PC-9 (cell line): ENCODE results near the gene ELMO1. TPM values are rescaled to one million over a fixed set of nuclear protein-coding genes. Genes with fewer than 3 reads are reported as not detected.
A peak's percentile ranks its signal among the peaks of the same experiment; 100 is the strongest.

Source experiments
- BruUV-seq: library from RNA; stranded (reverse); fragments of 400-500 nt; replicated peaks from 2 replicates; lab custom pipeline; 2021; lab: Mats Ljungman, UMichigan
- CTCF ChIA-PET: fragments of 300-600 bp; sonication (Branson Sonifier 250); formaldehyde crosslinking; loops from one replicate; lab custom pipeline; 2022; ENCODE audit warnings: antibody characterized with exemption; lab: Charles Lee
- POLR2A ChIA-PET: fragments of 300-600 bp; sonication (Branson Sonifier 250); formaldehyde crosslinking; loops from one replicate; lab custom pipeline; 2022; ENCODE audit warnings: antibody characterized with exemption; ENCODE audit not compliant: unreplicated experiment; lab: Charles Lee
- DNase-seq, 2 experiments: peaks; one replicate each; pipeline versions ENCODE4 v3.0.0 to v3.0.0-alpha.2; 2015 to 2022; ENCODE audit warnings: mixed read lengths in 1 of 2
- H2AFZ ChIP-seq: fragments of 200-600 bp; sonication (generic); 2 replicates; pipeline ENCODE4 v1.8.1; 2017; ENCODE audit warnings: antibody characterized with exemption
- H3F3A ChIP-seq: fragments of 200-600 bp; sonication (generic); 2 replicates; pipeline ENCODE4 v1.8.1; 2017; ENCODE audit warnings: antibody characterized with exemption, mild to moderate bottlenecking, low read depth; ENCODE audit not compliant: insufficient read depth
- H3K27ac ChIP-seq: fragments of 200-600 bp; sonication (generic); 2 replicates; pipeline ENCODE4 v1.6.1; 2016; ENCODE audit warnings: mixed run types
- H3K27me3 ChIP-seq: fragments of 200-600 bp; sonication (generic); 2 replicates; pipeline ENCODE4 v1.6.1; 2016; ENCODE audit warnings: low read depth, mixed run types; ENCODE audit not compliant: insufficient read depth
- H3K36me3 ChIP-seq: fragments of 200-600 bp; sonication (generic); 2 replicates; pipeline ENCODE4 v1.6.1; 2016; ENCODE audit warnings: low read depth, mixed run types
- H3K4me1 ChIP-seq: fragments of 200-600 bp; sonication (generic); replicated peaks from 2 replicates; pipeline ENCODE4 v1.6.1; 2016; ENCODE audit warnings: mixed run types; ENCODE audit not compliant: insufficient read depth
- H3K4me2 ChIP-seq: fragments of 200-600 bp; sonication (generic); 2 replicates; pipeline ENCODE4 v1.6.1; 2017; ENCODE audit warnings: mixed run types
- H3K4me3 ChIP-seq: fragments of 200-600 bp; sonication (generic); 2 replicates; pipeline ENCODE4 v1.6.1; 2016; ENCODE audit warnings: mixed run types
- H3K79me2 ChIP-seq: fragments of 200-600 bp; sonication (generic); 2 replicates; pipeline ENCODE4 v1.6.1; 2017; ENCODE audit warnings: low read depth, mixed run types
- H3K9me2 ChIP-seq: fragments of 200-600 bp; sonication (generic); 2 replicates; pipeline ENCODE4 v1.8.1; 2017; ENCODE audit warnings: mild to moderate bottlenecking; ENCODE audit not compliant: insufficient read depth
- H3K9me3 ChIP-seq: fragments of 200-600 bp; sonication (generic); 2 replicates; pipeline ENCODE4 v1.8.1; 2016; ENCODE audit warnings: low read depth; ENCODE audit not compliant: insufficient read depth
- H4K20me1 ChIP-seq: fragments of 200-600 bp; sonication (generic); 2 replicates; pipeline ENCODE4 v1.8.1; 2017; ENCODE audit not compliant: insufficient read depth
- CTCF ChIP-seq: fragments of 200-600 bp; sonication (generic); conservative IDR thresholded peaks from 2 replicates; pipeline ENCODE4 v1.6.1; 2017; ENCODE audit warnings: mixed run types, antibody characterized with exemption, mild to moderate bottlenecking, moderate library complexity
- EZH2 ChIP-seq: fragments of 200-600 bp; sonication (generic); IDR thresholded peaks from 2 replicates; pipeline ENCODE4 v1.8.0; 2017; ENCODE audit warnings: antibody characterized with exemption, low read depth
- intact Hi-C: fragments of 100-400 bp; cut with micrococcal nuclease; formaldehyde crosslinking; loops from one replicate; pipeline ENCODE4 v1.10.0; 2022; ENCODE audit not compliant: unreplicated experiment
- total RNA-seq: library from RNA; stranded (reverse); gene quantifications from 2 replicates; pipeline ENCODE4 v1.2.3, GENCODE V29; 2021

The ELMO1 gene
- total RNA-seq, 1 experiment from 2014 or later = 4.8 TPM

- ChIA-PET CTCF (no interaction called here), POLR2A (no interaction called here)
- H3K79me2 ChIP-seq = no peaks in the 10 kb centered on the region
- no peaks in the 10 kb centered on the region for H3F3A ChIP-seq
- H3K9me2 ChIP-seq = no peaks in the 10 kb centered on the region
- H3K4me2 ChIP-seq = no peak overlapping the region
- no peak overlapping the region for H3K27ac ChIP-seq
- H3K36me3 ChIP-seq = no peaks in the 10 kb centered on the region
- H2AFZ ChIP-seq = no peak overlapping the region
- no peaks in the 10 kb centered on the region for H4K20me1 ChIP-seq
- H3K4me1 ChIP-seq = no peaks in the 10 kb centered on the region
- no peak for DNase-seq
- no TSS peak for BruUV-seq
- TF ChIP-seq CTCF (no peak), EZH2 (no peak)
- H3K27me3 ChIP-seq = no peaks in the 10 kb centered on the region; the same call in 1 of the 2 replicates
- H3K9me3 ChIP-seq = no peaks in the 10 kb centered on the region
- intact Hi-C loops = no loop called here
- no peak overlapping the region for H3K4me3 ChIP-seq
Measured at GRCh38 chr7:37304921-37305320, 143.7 kb downstream of the ELMO1 start.

GRCh38 chr7:37297546-37297945, 151.1 kb downstream of the ELMO1 start:
- Histone ChIP-seq H3K4me2 (no peak overlapping the region), H3K79me2 (no peaks in the 10 kb centered on the region), H4K20me1 (no peaks in the 10 kb centered on the region), H3K9me3 (no peaks in the 10 kb centered on the region; the same call in 1 of the 2 replicates), H3K36me3 (no peaks in the 10 kb centered on the region), H3K9me2 (no peaks in the 10 kb centered on the region), H2AFZ (no peak overlapping the region), H3K27me3 (no peaks in the 10 kb centered on the region; the same call in 1 of the 2 replicates), H3K4me3 (no peak overlapping the region), H3F3A (no peaks in the 10 kb centered on the region), H3K27ac (no peak overlapping the region), H3K4me1 (no peaks in the 10 kb centered on the region)
- no peak for TF ChIP-seq CTCF
- no peak for TF ChIP-seq EZH2
- intact Hi-C loops = no loop called here
- ChIA-PET CTCF (no interaction called here), POLR2A (no interaction called here)
- DNase-seq = peak in 1 of 2 experiments; percentile 15
- no TSS peak for BruUV-seq

- POLR2A ChIA-PET = no interaction called here
- Histone ChIP-seq H3F3A (no peaks in the 10 kb centered on the region), H4K20me1 (no peaks in the 10 kb centered on the region), H3K27me3 (no peaks in the 10 kb centered on the region; the same call in 1 of the 2 replicates), H2AFZ (no peak overlapping the region), H3K4me1 (no peaks in the 10 kb centered on the region), H3K9me3 (no peaks in the 10 kb centered on the region; the same call in 1 of the 2 replicates), H3K79me2 (no peaks in the 10 kb centered on the region), H3K4me2 (no peak overlapping the region), H3K4me3 (no peak overlapping the region), H3K27ac (no peak overlapping the region), H3K36me3 (no peaks in the 10 kb centered on the region), H3K9me2 (no peaks in the 10 kb centered on the region)
- intact Hi-C loops = no loop called here
- BruUV-seq = no TSS peak
- TF ChIP-seq EZH2 (no peak), CTCF (no peak)
- CTCF ChIA-PET = no interaction called here
- no peak for DNase-seq
Measured at GRCh38 chr7:37295401-37295800, 153.3 kb downstream of the ELMO1 start.
